GM19467 (cell line): Measurements from ENCODE around the gene LRRN3.

Experiments
- ATAC-seq: cut with Tn5 transposase; IDR thresholded peaks from one replicate; pipeline ENCODE4 v1.9.1; 2021; ENCODE audit warnings: mild to moderate bottlenecking, moderate library complexity; ENCODE audit not compliant: unreplicated experiment

Gene LRRN3

GRCh38 chr7:111159426-111159825 lies 68.5 kb downstream of the LRRN3 start:
- no peak for ATAC-seq

GRCh38 chr7:111160297-111160696 lies 69.4 kb downstream of the LRRN3 start:
- ATAC-seq: no peak

- no peak for ATAC-seq
Measured at GRCh38 chr7:111162692-111163091, 71.8 kb downstream of the LRRN3 start.

- no peak for ATAC-seq
Measured at GRCh38 chr7:111164442-111164841, 73.5 kb downstream of the LRRN3 start.

GRCh38 chr7:111168182-111168581 lies 77.3 kb downstream of the LRRN3 start:
- no peak for ATAC-seq

- no peak for ATAC-seq
Measured at GRCh38 chr7:111172564-111173257, 81.8 kb downstream of the LRRN3 start.

- no peak for ATAC-seq
Measured at GRCh38 chr7:111173528-111173927, 82.6 kb downstream of the LRRN3 start.

GRCh38 chr7:111173990-111174389 lies 83.1 kb downstream of the LRRN3 start:
- ATAC-seq: no peak

- ATAC-seq: no peak
Measured at GRCh38 chr7:111174510-111174909, 83.6 kb downstream of the LRRN3 start.
